H7 (cell line): ENCODE results near the gene NPIPA7. TPM values are rescaled to one million over a fixed set of nuclear protein-coding genes. Genes with fewer than 3 reads are reported as not detected.

Experiments used
- total RNA-seq: library from RNA; depleted of rRNA; stranded (reverse); fragments of >200 nt; shearing (Covaris generic); gene quantifications from 2 replicates; pipeline ENCODE4 v1.2.3, GENCODE V29; 2014; rRNA removed

NPIPA7 gene
- total RNA-seq, 1 experiment from 2014 or later: 1.7 TPM

Other genes with a start within 250 kb of the NPIPA7 start
- gene ABCC6, start 155.6 kb upstream of the NPIPA7 start, total RNA-seq: 0.81 and 1.5 TPM in 2 replicates
- gene NOMO3, start 146.6 kb upstream of the NPIPA7 start, total RNA-seq: 27.0 and 28.2 TPM in 2 replicates